Neural cell (in vitro differentiated cells): Measurements from ENCODE around the gene GAS7. TPM values are rescaled to one million over a fixed set of nuclear protein-coding genes. Genes with fewer than 3 reads are reported as not detected.
"Not testable (repeated sequence)": the region's sequence is repeated elsewhere in the genome, so short reads cannot be mapped to it uniquely, and the experiment has no call there.

Source experiments
- H2AFZ ChIP-seq: fragments of 200-600, 300-800 bp; sonication (generic), shearing (Covaris generic); 2 replicates; pipeline ENCODE4 v1.6.0; 2014; ENCODE audit warnings: low read depth, mild to moderate bottlenecking, antibody characterized with exemption, low read length, moderate library complexity
- H3F3A ChIP-seq: fragments of 200-600 bp; shearing (Covaris generic); 2 replicates; pipeline ENCODE4 v1.6.1; 2016; ENCODE audit warnings: mild to moderate bottlenecking, moderate library complexity, mixed read lengths, antibody characterized with exemption, low read length; ENCODE audit not compliant: insufficient read depth, poor library complexity, severe bottlenecking
- H3K27ac ChIP-seq: fragments of 200-600, 300-800 bp; sonication (generic), shearing (Covaris generic); 2 replicates; pipeline ENCODE4 v1.5.1; 2014; ENCODE audit warnings: mild to moderate bottlenecking, low read length, moderate library complexity
- H3K27me3 ChIP-seq: fragments of 300-800, 200-600 bp; sonication (generic), shearing (Covaris generic); 2 replicates; pipeline ENCODE4 v1.6.0; 2014; ENCODE audit warnings: mild to moderate bottlenecking, low read depth, low read length, moderate library complexity; ENCODE audit not compliant: insufficient read depth
- H3K36me3 ChIP-seq: fragments of 300-800, 200-600 bp; sonication (generic), shearing (Covaris generic); 2 replicates; pipeline ENCODE4 v1.5.1; 2014; ENCODE audit warnings: mild to moderate bottlenecking, antibody characterized with exemption, low read length, moderate library complexity; ENCODE audit not compliant: insufficient read depth
- H3K4me2 ChIP-seq: fragments of 300-800, 200-600 bp; sonication (generic), shearing (Covaris generic); 2 replicates; pipeline ENCODE4 v1.6.0; 2014; ENCODE audit warnings: mild to moderate bottlenecking, low read length
- H3K4me3 ChIP-seq: fragments of 300-800, 200-600 bp; sonication (generic), shearing (Covaris generic); 2 replicates; pipeline ENCODE4 v1.5.1; 2014; ENCODE audit warnings: mild to moderate bottlenecking, low read length, moderate library complexity
- H3K79me2 ChIP-seq: fragments of 200-600 bp; shearing (Covaris generic); replicated peaks from 2 replicates; pipeline ENCODE4 v1.6.0; 2014; ENCODE audit warnings: mild to moderate bottlenecking, low read length, moderate library complexity; ENCODE audit not compliant: insufficient read depth
- H3K9ac ChIP-seq: fragments of 300-800, 200-600 bp; sonication (generic), shearing (Covaris generic); 2 replicates; pipeline ENCODE4 v1.6.1; 2016; ENCODE audit warnings: mild to moderate bottlenecking, low read length, mixed read lengths
- H3K9me2 ChIP-seq: fragments of 200-600 bp; shearing (Covaris generic); 2 replicates; pipeline ENCODE4 v1.6.1; 2016; ENCODE audit warnings: mild to moderate bottlenecking, low read length, mixed read lengths; ENCODE audit not compliant: insufficient read depth
- H3K9me3 ChIP-seq: fragments of 200-600, 300-800 bp; sonication (generic), shearing (Covaris generic); 2 replicates; pipeline ENCODE4 v1.6.1; 2016; ENCODE audit warnings: mild to moderate bottlenecking, mixed run types, low read length, moderate library complexity, mixed read lengths
- H4K20me1 ChIP-seq: fragments of 200-600 bp; shearing (Covaris generic); 2 replicates; pipeline ENCODE4 v1.6.1; 2016; ENCODE audit warnings: mild to moderate bottlenecking, mixed run types; ENCODE audit not compliant: insufficient read depth
- CTCF ChIP-seq: fragments of 450-650 bp; IDR thresholded peaks from 2 replicates; pipeline ENCODE4 v1.5.1; 2014; ENCODE audit warnings: antibody characterized with exemption, mild to moderate bottlenecking, moderate library complexity; ENCODE audit not compliant: poor library complexity, severe bottlenecking
- EP300 ChIP-seq: fragments of 450-650 bp; conservative IDR thresholded peaks from 2 replicates; pipeline ENCODE4 v1.6.1; 2014; ENCODE audit warnings: antibody characterized with exemption, mild to moderate bottlenecking, moderate library complexity; ENCODE audit not compliant: poor library complexity, severe bottlenecking
- EZH2 ChIP-seq: fragments of 200-600, 300-800 bp; shearing (Covaris generic), sonication (generic); IDR thresholded peaks from 2 replicates; pipeline ENCODE4 v1.6.1; 2014; ENCODE audit warnings: antibody characterized with exemption, low read length, borderline replicate concordance, mild to moderate bottlenecking; ENCODE audit not compliant: insufficient read depth, poor library complexity, severe bottlenecking
- MXI1 ChIP-seq: fragments of 450-650 bp; conservative IDR thresholded peaks from 2 replicates; pipeline ENCODE4 v1.6.1; 2014; ENCODE audit warnings: antibody characterized with exemption, mild to moderate bottlenecking; ENCODE audit not compliant: poor library complexity, severe bottlenecking
- POLR2AphosphoS5 ChIP-seq: IDR thresholded peaks from 2 replicates; pipeline ENCODE4 v1.6.1; 2012
- RAD21 ChIP-seq: fragments of 450-650 bp; conservative IDR thresholded peaks from 2 replicates; pipeline ENCODE4 v1.6.1; 2014; ENCODE audit warnings: antibody characterized with exemption, mild to moderate bottlenecking, moderate library complexity
- REST ChIP-seq: IDR thresholded peaks from 2 replicates; pipeline ENCODE4 v1.6.1; 2012; ENCODE audit warnings: borderline replicate concordance
- SMC3 ChIP-seq: fragments of 450-650 bp; conservative IDR thresholded peaks from 2 replicates; pipeline ENCODE4 v1.6.1; 2014; ENCODE audit warnings: antibody characterized with exemption, mild to moderate bottlenecking, moderate library complexity; ENCODE audit not compliant: poor library complexity
- TAF1 ChIP-seq: IDR thresholded peaks from 2 replicates; pipeline ENCODE4 v1.6.1; 2012; ENCODE audit warnings: low read depth
- polyA plus RNA-seq: library from polyadenylated mRNA; depleted of rRNA; stranded (reverse); fragments of >200 nt; gene quantifications from 2 replicates; pipeline ENCODE4 v1.2.3, GENCODE V29; 2014

The GAS7 gene
- polyA plus RNA-seq, 1 donor from 2014 or later: 23.6 TPM

- TF ChIP-seq MXI1 (no peak), TAF1 (no peak), CTCF (no peak), POLR2AphosphoS5 (no peak), RAD21 (no peak), EZH2 (no peak), REST (no peak), EP300 (no peak), SMC3 (no peak)
- Histone ChIP-seq H4K20me1 (no peaks in the 10 kb centered on the region), H3K9me2 (no peaks in the 10 kb centered on the region), H3K9me3 (no peaks in the 10 kb centered on the region), H3F3A (no peaks in the 10 kb centered on the region), H3K4me3 (no peak overlapping the region), H3K27ac (no peak overlapping the region), H3K79me2 (no peaks in the 10 kb centered on the region), H3K36me3 (no peaks in the 10 kb centered on the region), H3K4me2 (no peak overlapping the region), H3K9ac (no peak overlapping the region), H2AFZ (no peak overlapping the region), H3K27me3 (no peaks in the 10 kb centered on the region)
Measured at GRCh38 chr17:9922012-9922848, 276.2 kb downstream of the GAS7 start.

GRCh38 chr17:9921216-9921615 is 277.2 kb downstream of the GAS7 start:
- not testable (repeated sequence) for H3K27me3 ChIP-seq, H3K27ac ChIP-seq, H3K4me3 ChIP-seq, H3K9ac ChIP-seq, H4K20me1 ChIP-seq, H3K4me2 ChIP-seq, H3K79me2 ChIP-seq, H3K36me3 ChIP-seq, H3K9me2 ChIP-seq, H3K9me3 ChIP-seq, H2AFZ ChIP-seq, H3F3A ChIP-seq
